Transverse colon (tissue), 4 donors: ENCODE results near the gene TPPP. TPM values are rescaled to one million over a fixed set of nuclear protein-coding genes. Genes with fewer than 3 reads are reported as not detected.

Experiments
- DNase-seq: peaks from one replicate; pipeline ENCODE4 v3.0.0-alpha.2; 2019
- H3K27ac ChIP-seq, 4 donors: fragments of 200-600 bp; sonication (generic); 2 replicates each; pipeline ENCODE4 v1.5.1; 2016 to 2018; ENCODE audit warnings: inconsistent platforms in 4 of 4
- H3K27me3 ChIP-seq: fragments of 200-600 bp; sonication (generic); 2 replicates; pipeline ENCODE4 v1.5.1; 2017; ENCODE audit warnings: inconsistent platforms
- H3K36me3 ChIP-seq, 4 donors: fragments of 200-600 bp; sonication (generic); 2 replicates each; pipeline ENCODE4 v1.5.1; 2017 to 2019; ENCODE audit warnings: inconsistent platforms in 4 of 4
- H3K4me1 ChIP-seq, 4 donors: fragments of 200-600 bp; sonication (generic); 2 replicates each; pipeline ENCODE4 v1.5.1; 2017 to 2020; ENCODE audit warnings: inconsistent platforms in 4 of 4
- H3K4me3 ChIP-seq, 4 donors: fragments of 200-600 bp; sonication (generic); 1 replicate in 1 of 4; 2 replicates in 3 of 4; pipeline versions ENCODE4 v1.5.1 to v1.6.1; 2017 to 2019; ENCODE audit warnings: inconsistent platforms in 4 of 4
- H3K9me3 ChIP-seq, 2 donors: fragments of 200-600 bp; sonication (generic); 2 replicates each; pipeline ENCODE4 v1.5.1; 2017 to 2019; ENCODE audit warnings: inconsistent platforms in 2 of 2
- CTCF ChIP-seq, 5 experiments: fragments of 200-600 bp in 3 of 5; fragments of 450-650 bp in 2 of 5; sonication (generic) in 3 of 5; IDR thresholded peaks; 1 replicate in 2 of 5; 2 replicates in 3 of 5; pipeline ENCODE4 v1.5.1; 2016 to 2017; ENCODE audit warnings: antibody characterized with exemption in 5 of 5, inconsistent platforms in 3 of 5, mild to moderate bottlenecking in 2 of 5, moderate library complexity in 1 of 5
- EP300 ChIP-seq: sonication (generic); formaldehyde crosslinking; IDR thresholded peaks from one replicate; pipeline ENCODE4 v1.6.1; 2017; ENCODE audit warnings: antibody characterized with exemption, low read depth
- POLR2A ChIP-seq: fragments of 450-650 bp; IDR thresholded peaks from one replicate; pipeline ENCODE4 v1.6.1; 2016; ENCODE audit warnings: antibody characterized with exemption, mild to moderate bottlenecking, moderate library complexity
- POLR2AphosphoS5 ChIP-seq, 3 donors: sonication (generic); formaldehyde crosslinking; IDR thresholded peaks; one replicate each; pipeline ENCODE4 v1.6.1; 2016; ENCODE audit warnings: antibody characterized with exemption in 3 of 3
- WGBS, 2 donors: methylation state at CpG; one replicate each; pipeline ENCODE4 v1.1.5; 2018; ENCODE audit warnings: low coverage in 1 of 2; 5-methylcytosine and 5-hydroxymethylcytosine counted together
- in situ Hi-C, 4 donors: fragments of 200-750 bp; cut with MboI; loops; one replicate each; pipeline versions ENCODE4 v1.15.0 to v1.15.1; 2017; ENCODE audit warnings: low sequenced_read_pairs in 3 of 4, low pct_ligation_motif_present in 1 of 4, low pct_unique_long_range_greater_than_20kb in 1 of 4
- intact Hi-C: fragments of 100-400 bp; cut with DNase I; formaldehyde crosslinking; loops from one replicate; pipeline ENCODE4 v1.15.1; 2023; ENCODE audit warnings: low total_unique reads
- total RNA-seq, 4 donors: library from RNA; depleted of rRNA; stranded (reverse); fragments of >200 nt; gene quantifications; one replicate each; pipeline ENCODE4 v1.1.0, GENCODE V29; 2016

Gene TPPP
- total RNA-seq, 4 donors from 2014 or later, result 2.2 to 40.6 (median 4.1) TPM

- in situ Hi-C loops (no loop called here), intact Hi-C loops (no loop called here)
- DNase-seq, result no peak
- no peak for TF ChIP-seq POLR2A
- 90 to 100% methylated on average over 1 to 9 of the region's 9 CpGs for WGBS, 2 donors
- Histone ChIP-seq H3K36me3 (peaks cover 0 to 10% (median 2%) of the 10 kb centered on the region in 4 donors), H3K27me3 (no peaks in the 10 kb centered on the region), H3K4me1 (no peaks in the 10 kb centered on the region), H3K9me3 (no peaks in the 10 kb centered on the region), H3K27ac (no peak overlapping the region), H3K4me3 (no peak overlapping the region)
Observed at GRCh38 chr5:639253-639530, 54.0 kb downstream of the TPPP start.

- no peaks in the 10 kb centered on the region for H3K27me3 ChIP-seq
- H3K27ac ChIP-seq, result no peak overlapping the region
- H3K4me1 ChIP-seq, result no peaks in the 10 kb centered on the region
- intact Hi-C loops (no loop called here), in situ Hi-C loops (no loop called here)
- peaks cover 0 to 10% (median 2%) of the 10 kb centered on the region in 4 donors for H3K36me3 ChIP-seq
- no peaks in the 10 kb centered on the region for H3K9me3 ChIP-seq
- no peak overlapping the region for H3K4me3 ChIP-seq
- DNase-seq, result no peak
- TF ChIP-seq EP300 (no peak), POLR2A (no peak)
- 94% methylated on average over 28 of the region's 29 CpGs; no CpG with 5 or more reads in 1 of the 2 donors for WGBS, 2 donors
Observed at GRCh38 chr5:638501-639252, 54.5 kb downstream of the TPPP start.

GRCh38 chr5:637581-638450 is 55.3 kb downstream of the TPPP start:
- peaks cover 0 to 10% (median 2%) of the 10 kb centered on the region in 4 donors for H3K36me3 ChIP-seq
- 92 to 93% methylated on average over 5 to 38 of the region's 42 CpGs for WGBS, 2 donors
- no peaks in the 10 kb centered on the region for H3K9me3 ChIP-seq
- no peak overlapping the region for H3K27ac ChIP-seq
- H3K4me3 ChIP-seq, result no peak overlapping the region
- TF ChIP-seq CTCF (IDR thresholded peaks at IDR 0.05) (no peak), POLR2AphosphoS5 (IDR thresholded peaks at IDR 0.05) (no peak), POLR2A (no peak), EP300 (no peak)
- no peaks in the 10 kb centered on the region for H3K27me3 ChIP-seq
- no peaks in the 10 kb centered on the region for H3K4me1 ChIP-seq
- intact Hi-C loops, result no loop called here
- in situ Hi-C loops, result no loop called here
- no peak for DNase-seq

- Histone ChIP-seq H3K27me3 (no peaks in the 10 kb centered on the region), H3K9me3 (no peaks in the 10 kb centered on the region), H3K4me1 (no peaks in the 10 kb centered on the region), H3K4me3 (no peak overlapping the region), H3K27ac (no peak overlapping the region), H3K36me3 (peaks cover 0 to 10% (median 2%) of the 10 kb centered on the region in 4 donors)
- intact Hi-C loops, result no loop called here
- no peak for DNase-seq
- 96% methylated on average over 20 of the region's 20 CpGs; no CpG with 5 or more reads in 1 of the 2 donors for WGBS, 2 donors
- in situ Hi-C loops, result no loop called here
- TF ChIP-seq CTCF (IDR thresholded peaks at IDR 0.05), result no peak
- no peak for TF ChIP-seq POLR2A
- no peak for TF ChIP-seq POLR2AphosphoS5 (IDR thresholded peaks at IDR 0.05)
- TF ChIP-seq EP300, result no peak
Observed at GRCh38 chr5:636951-637350, 56.2 kb downstream of the TPPP start.

- no peak for TF ChIP-seq EP300
- TF ChIP-seq CTCF (IDR thresholded peaks at IDR 0.05), result no peak
- DNase-seq, result no peak
- H3K9me3 ChIP-seq, result no peaks in the 10 kb centered on the region
- no peak overlapping the region for H3K4me3 ChIP-seq
- no peaks in the 10 kb centered on the region for H3K4me1 ChIP-seq
- in situ Hi-C loops, result no loop called here
- H3K36me3 ChIP-seq, result peaks cover 0 to 10% (median 2%) of the 10 kb centered on the region in 4 donors
- intact Hi-C loops, result no loop called here
- WGBS, 2 donors, result 96% methylated on average over 18 of the region's 18 CpGs; no CpG with 5 or more reads in 1 of the 2 donors
- H3K27me3 ChIP-seq, result no peaks in the 10 kb centered on the region
- no peak overlapping the region for H3K27ac ChIP-seq
Observed at GRCh38 chr5:635306-636055, 57.7 kb downstream of the TPPP start.
